MCF 10A (cell line): ENCODE data around the gene REPS2. TPM values are rescaled to one million over a fixed set of nuclear protein-coding genes. Genes with fewer than 3 reads are reported as not detected.

Source experiments
- BruUV-seq: library from RNA; stranded (reverse); fragments of 400-500 nt; replicated peaks from 2 replicates; lab custom pipeline; 2021; lab: Mats Ljungman, UMichigan
- CTCF ChIA-PET: fragments of 300-600 bp; sonication (Branson Sonifier 250); formaldehyde crosslinking; extraction: SDS; loops from one replicate; lab custom pipeline; 2021; ENCODE audit warnings: antibody characterized with exemption, inconsistent platforms; lab: Yijun Ruan, JAX
- POLR2A ChIA-PET: fragments of 300-600, 350-650 bp; sonication (Branson Sonifier 250); formaldehyde crosslinking; extraction: SDS; loops from one replicate; lab custom pipeline; 2020; ENCODE audit warnings: antibody characterized with exemption, inconsistent platforms; lab: Yijun Ruan, JAX
- DNase-seq: peaks from one replicate; pipeline ENCODE4 v3.0.0-alpha.2; 2018; ENCODE audit not compliant: unreplicated experiment
- H3K27ac Mint-ChIP-seq: one replicate; pipeline ENCODE4 v1.8.0; 2022; ENCODE audit warnings: mild to moderate bottlenecking, low read depth, mixed read lengths; ENCODE audit not compliant: unreplicated experiment
- H3K27me3 Mint-ChIP-seq: one replicate; pipeline ENCODE4 v1.8.0; 2022; ENCODE audit warnings: mixed read lengths; ENCODE audit not compliant: insufficient read depth, unreplicated experiment
- H3K36me3 Mint-ChIP-seq: one replicate; pipeline ENCODE4 v1.8.0; 2022; ENCODE audit warnings: mild to moderate bottlenecking, moderate library complexity, mixed read lengths; ENCODE audit not compliant: insufficient read depth, unreplicated experiment
- H3K4me1 Mint-ChIP-seq: one replicate; pipeline ENCODE4 v1.8.0; 2022; ENCODE audit warnings: mixed read lengths; ENCODE audit not compliant: insufficient read depth, unreplicated experiment
- H3K4me3 Mint-ChIP-seq: one replicate; pipeline ENCODE4 v1.8.0; 2022; ENCODE audit warnings: mild to moderate bottlenecking, moderate library complexity, mixed read lengths; ENCODE audit not compliant: unreplicated experiment
- H3K9me3 Mint-ChIP-seq: one replicate; pipeline ENCODE4 v1.8.0; 2022; ENCODE audit warnings: mixed read lengths; ENCODE audit not compliant: unreplicated experiment
- CTCF ChIP-seq: fragments of 200-600 bp; IDR thresholded peaks from one replicate; pipeline ENCODE4 v1.8.0; 2022; ENCODE audit warnings: antibody characterized with exemption, mild to moderate bottlenecking; ENCODE audit not compliant: unreplicated experiment
- intact Hi-C: fragments of 100-400 bp; cut with micrococcal nuclease; formaldehyde crosslinking; loops from 2 replicates; pipeline ENCODE4 v1.14.1; 2022
- total RNA-seq: library from RNA; stranded (reverse); gene quantifications from 2 replicates; pipeline ENCODE4 v1.2.3, GENCODE V29; 2022

Gene REPS2
- total RNA-seq, 1 experiment from 2014 or later = 8.1 TPM

GRCh38 chrX:16930392-16930791, 16.1 kb upstream of the REPS2 start:
- H3K36me3 Mint-ChIP-seq = no peaks in the 10 kb centered on the region
- H3K4me3 Mint-ChIP-seq = no peak overlapping the region
- intact Hi-C loops = no loop called here
- H3K4me1 Mint-ChIP-seq = peaks cover 10% of the 10 kb centered on the region
- no peak overlapping the region for H3K27ac Mint-ChIP-seq
- BruUV-seq = no TSS peak
- DNase-seq = peak; percentile 59
- H3K27me3 Mint-ChIP-seq = peaks cover 76% of the 10 kb centered on the region
- no peak for TF ChIP-seq CTCF
- H3K9me3 Mint-ChIP-seq = no peaks in the 10 kb centered on the region
- ChIA-PET CTCF (interaction anchor here (0.5 kb wide), 1 partner anchor 183 kb away, joined by 3 read pairs; no protein-coding TSS in a partner anchor), POLR2A (interaction anchor here (0.5 kb wide), 1 partner anchor 531 kb away, joined by 3 read pairs; no protein-coding TSS in a partner anchor)

- CTCF ChIA-PET = no interaction called here
- no peak for TF ChIP-seq CTCF
Observed at GRCh38 chrX:16931371-16931770, 15.1 kb upstream of the REPS2 start.

GRCh38 chrX:16931855-16932575, 14.4 kb upstream of the REPS2 start:
- DNase-seq = no peak
- no peak for TF ChIP-seq CTCF
- ChIA-PET POLR2A (interaction anchor here (0.6 to 0.7 kb wide), 2 partner anchors 13 to 204 kb away, joined by 3 read pairs; no protein-coding TSS in a partner anchor), CTCF (no interaction called here)
- H3K36me3 Mint-ChIP-seq = no peaks in the 10 kb centered on the region
- no TSS peak for BruUV-seq
- peaks cover 10% of the 10 kb centered on the region for H3K4me1 Mint-ChIP-seq
- intact Hi-C loops = no loop called here
- peaks cover 76% of the 10 kb centered on the region for H3K27me3 Mint-ChIP-seq
- peaks cover 9% of the 10 kb centered on the region for H3K9me3 Mint-ChIP-seq
- H3K4me3 Mint-ChIP-seq = no peak overlapping the region
- H3K27ac Mint-ChIP-seq = no peak overlapping the region

More at GRCh38 chrX:16931371-16931770, 15.1 kb upstream of the REPS2 start:
- H3K27me3 Mint-ChIP-seq = peaks cover 75% of the 10 kb centered on the region
- H3K4me1 Mint-ChIP-seq = peaks cover 10% of the 10 kb centered on the region
- peaks cover 4% of the 10 kb centered on the region for H3K9me3 Mint-ChIP-seq
- no peak overlapping the region for H3K4me3 Mint-ChIP-seq
- no peak for DNase-seq
- BruUV-seq = no TSS peak
- POLR2A ChIA-PET = no interaction called here
- no peaks in the 10 kb centered on the region for H3K36me3 Mint-ChIP-seq
- no peak overlapping the region for H3K27ac Mint-ChIP-seq
- intact Hi-C loops = no loop called here

- no TSS peak for BruUV-seq
- DNase-seq = no peak
- Mint-ChIP-seq H3K4me3 (no peak overlapping the region), H3K36me3 (no peaks in the 10 kb centered on the region), H3K4me1 (peaks cover 10% of the 10 kb centered on the region), H3K27ac (no peak overlapping the region), H3K9me3 (peaks cover 9% of the 10 kb centered on the region), H3K27me3 (peaks cover 81% of the 10 kb centered on the region)
- ChIA-PET POLR2A (no interaction called here), CTCF (no interaction called here)
- intact Hi-C loops = no loop called here
- TF ChIP-seq CTCF = no peak
Observed at GRCh38 chrX:16934185-16934584, 12.3 kb upstream of the REPS2 start.
